Measurements from ENCODE around the gene CFAP45.

The CFAP45 gene

GRCh38 chr1:159826441-159827101, 73.4 kb downstream of the CFAP45 start, which contains the start of gene SLAMF8:
Gene SLAMF8, plus strand, starts transcription at chr1:159826873. Its CDS starts 26 bp downstream, at chr1:159826899.
- TF ChIP-seq FOXP2 (optimal IDR thresholded peaks at IDR 0.05; ENCODE audit: borderline replicate concordance, extremely low read depth, extremely low read length, insufficient read depth) = no peak
- no peak for TF ChIP-seq TAF1 (IDR thresholded peaks at IDR 0.05; ENCODE audit: borderline replicate concordance, insufficient read depth, low read length)
- TF ChIP-seq REST (IDR thresholded peaks at IDR 0.05; ENCODE audit: insufficient read depth in 1 of 2, low read depth in 2 of 2, low read length in 2 of 2) = no peak
- TF ChIP-seq POLR2AphosphoS5 (IDR thresholded peaks at IDR 0.05; ENCODE audit: low read depth, low read length) = no peak
- TF ChIP-seq SIN3A (IDR thresholded peaks at IDR 0.05; ENCODE audit: borderline replicate concordance, insufficient read depth, low read length) = no peak

GRCh38 chr1:159825564-159825963, 74.4 kb downstream of the CFAP45 start:
- TF ChIP-seq TAF1 (IDR thresholded peaks at IDR 0.05; ENCODE audit: borderline replicate concordance, insufficient read depth, low read length) (no peak), FOXP2 (optimal IDR thresholded peaks at IDR 0.05; ENCODE audit: borderline replicate concordance, extremely low read depth, extremely low read length, insufficient read depth) (no peak), REST (IDR thresholded peaks at IDR 0.05; ENCODE audit: insufficient read depth in 1 of 2, low read depth in 2 of 2, low read length in 2 of 2) (no peak), SIN3A (IDR thresholded peaks at IDR 0.05; ENCODE audit: borderline replicate concordance, insufficient read depth, low read length) (no peak), POLR2AphosphoS5 (IDR thresholded peaks at IDR 0.05; ENCODE audit: low read depth, low read length) (no peak)

- no peak for TF ChIP-seq SIN3A (IDR thresholded peaks at IDR 0.05; ENCODE audit: borderline replicate concordance, insufficient read depth, low read length)
- no peak for TF ChIP-seq TAF1 (IDR thresholded peaks at IDR 0.05; ENCODE audit: borderline replicate concordance, insufficient read depth, low read length)
- TF ChIP-seq POLR2AphosphoS5 (IDR thresholded peaks at IDR 0.05; ENCODE audit: low read depth, low read length) = no peak
- no peak for TF ChIP-seq FOXP2 (optimal IDR thresholded peaks at IDR 0.05; ENCODE audit: borderline replicate concordance, extremely low read depth, extremely low read length, insufficient read depth)
- TF ChIP-seq REST (IDR thresholded peaks at IDR 0.05; ENCODE audit: insufficient read depth in 1 of 2, low read depth in 2 of 2, low read length in 2 of 2) = no peak
Observed at GRCh38 chr1:159823406-159823805, 76.6 kb downstream of the CFAP45 start.
